KG1 (cell line): ENCODE measurements around the gene FLT4.
"Not testable (repeated sequence)": the region's sequence is repeated elsewhere in the genome, so short reads cannot be mapped to it uniquely, and the experiment has no call there.

Experiments
- DNase-seq: peaks from one replicate; lab custom pipeline; 2025; lab: John Stamatoyannopoulos, UW

Gene FLT4

GRCh38 chr5:180649297-180650039, at the start of gene FLT4:
Gene FLT4 (minus strand): TSS chr5:180649600. CDS start chr5:180649545, 55 bp downstream.
- no peak for DNase-seq

GRCh38 chr5:180699042-180699441, 49.6 kb upstream of the FLT4 start:
- DNase-seq, result no peak

- no peak for DNase-seq
Observed at GRCh38 chr5:180696116-180696515, 46.7 kb upstream of the FLT4 start.

- no peak for DNase-seq
Observed at GRCh38 chr5:180692429-180692828, 43.0 kb upstream of the FLT4 start.

- no peak for DNase-seq
Observed at GRCh38 chr5:180691046-180691445, 41.6 kb upstream of the FLT4 start.

- no peak for DNase-seq
Observed at GRCh38 chr5:180690562-180690961, 41.2 kb upstream of the FLT4 start.

- DNase-seq, result no peak
Observed at GRCh38 chr5:180689775-180690174, 40.4 kb upstream of the FLT4 start.

GRCh38 chr5:180689071-180689694, 39.8 kb upstream of the FLT4 start:
- no peak for DNase-seq

- DNase-seq, result no peak
Observed at GRCh38 chr5:180688330-180689070, 39.1 kb upstream of the FLT4 start.

- not testable (repeated sequence) for DNase-seq
Observed at GRCh38 chr5:180686799-180687198, 37.4 kb upstream of the FLT4 start.

GRCh38 chr5:180684623-180685161, 35.3 kb upstream of the FLT4 start:
- no peak for DNase-seq

GRCh38 chr5:180683220-180683922, 34.0 kb upstream of the FLT4 start:
- no peak for DNase-seq

- no peak for DNase-seq
Observed at GRCh38 chr5:180682560-180682959, 33.2 kb upstream of the FLT4 start.

GRCh38 chr5:180682008-180682407, 32.6 kb upstream of the FLT4 start:
- DNase-seq, result not testable (repeated sequence)

GRCh38 chr5:180678319-180678718, 28.9 kb upstream of the FLT4 start:
- not testable (repeated sequence) for DNase-seq

- DNase-seq, result no peak
Observed at GRCh38 chr5:180675036-180675635, 25.7 kb upstream of the FLT4 start.

GRCh38 chr5:180674090-180674475, 24.7 kb upstream of the FLT4 start:
- DNase-seq, result not testable (repeated sequence)

GRCh38 chr5:180673371-180674089, 24.1 kb upstream of the FLT4 start:
- no peak for DNase-seq

- DNase-seq, result not testable (repeated sequence)
Observed at GRCh38 chr5:180671958-180672524, 22.6 kb upstream of the FLT4 start.

- DNase-seq, result no peak
Observed at GRCh38 chr5:180670586-180671359, 21.4 kb upstream of the FLT4 start.
